Stimulated activated CD8-positive, alpha-beta memory T cell treated with anti-CD3 and anti-CD28 coated beads, Interleukin-12 subunit alpha, Interleukin-12 subunit beta, amount 100 ng/mL, for 24 hours (primary cell): ENCODE data around the gene GNPDA2.

Experiments
- DNase-seq: peaks from one replicate; pipeline ENCODE4 v3.0.0-alpha.2; 2020; ENCODE audit errors: extremely low read depth

Gene GNPDA2

GRCh38 chr4:44678094-44679041, 48.0 kb downstream of the GNPDA2 start, which contains the start of gene GUF1:
TSS of gene GUF1 (plus strand) at chr4:44678420. CDS start at chr4:44678623, 203 bp downstream.
- peak; percentile 74 for DNase-seq

GRCh38 chr4:44675366-44675765, 51.0 kb downstream of the GNPDA2 start:
- DNase-seq: no peak

GRCh38 chr4:44674471-44674870, 51.9 kb downstream of the GNPDA2 start:
- no peak for DNase-seq

- no peak for DNase-seq
These were observed 54.7 kb downstream of the GNPDA2 start for GRCh38 chr4:44671636-44672035.

DNA sequence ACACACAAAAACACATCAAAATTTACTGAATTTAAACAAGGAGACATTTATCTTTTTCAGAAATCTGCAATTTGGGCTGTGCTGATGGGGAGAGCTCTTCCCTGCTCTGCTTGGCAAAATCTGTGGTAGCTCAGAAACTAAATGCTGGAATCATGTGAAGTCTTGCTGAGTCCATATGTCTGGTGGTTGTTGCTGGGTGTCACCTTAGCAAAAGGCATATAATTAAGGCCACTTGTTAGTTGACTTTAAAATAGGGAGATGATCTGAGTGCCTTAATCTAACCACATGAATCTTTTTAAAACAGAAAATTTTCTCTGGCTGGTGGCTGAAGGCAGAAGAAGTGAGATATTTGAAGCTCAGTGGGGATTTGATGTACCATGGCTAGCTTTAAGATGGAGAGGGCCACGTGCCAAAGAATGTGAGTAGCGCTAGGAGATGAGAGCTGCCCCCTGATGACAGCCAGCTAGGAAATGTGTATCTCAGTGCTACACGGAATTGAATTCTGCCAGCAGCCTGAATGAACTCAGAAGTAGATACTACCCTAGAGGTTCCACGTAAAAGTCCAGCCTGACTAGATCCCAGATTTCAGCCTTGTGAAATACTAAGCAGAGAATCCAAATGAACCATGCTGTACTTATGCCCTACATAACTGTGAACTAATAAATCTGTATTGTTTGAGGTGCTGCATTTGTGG, 55.7 kb downstream of the GNPDA2 start:
- DNase-seq: no peak

GRCh38 chr4:44668526-44668925, 57.8 kb downstream of the GNPDA2 start:
- DNase-seq: no peak

DNA sequence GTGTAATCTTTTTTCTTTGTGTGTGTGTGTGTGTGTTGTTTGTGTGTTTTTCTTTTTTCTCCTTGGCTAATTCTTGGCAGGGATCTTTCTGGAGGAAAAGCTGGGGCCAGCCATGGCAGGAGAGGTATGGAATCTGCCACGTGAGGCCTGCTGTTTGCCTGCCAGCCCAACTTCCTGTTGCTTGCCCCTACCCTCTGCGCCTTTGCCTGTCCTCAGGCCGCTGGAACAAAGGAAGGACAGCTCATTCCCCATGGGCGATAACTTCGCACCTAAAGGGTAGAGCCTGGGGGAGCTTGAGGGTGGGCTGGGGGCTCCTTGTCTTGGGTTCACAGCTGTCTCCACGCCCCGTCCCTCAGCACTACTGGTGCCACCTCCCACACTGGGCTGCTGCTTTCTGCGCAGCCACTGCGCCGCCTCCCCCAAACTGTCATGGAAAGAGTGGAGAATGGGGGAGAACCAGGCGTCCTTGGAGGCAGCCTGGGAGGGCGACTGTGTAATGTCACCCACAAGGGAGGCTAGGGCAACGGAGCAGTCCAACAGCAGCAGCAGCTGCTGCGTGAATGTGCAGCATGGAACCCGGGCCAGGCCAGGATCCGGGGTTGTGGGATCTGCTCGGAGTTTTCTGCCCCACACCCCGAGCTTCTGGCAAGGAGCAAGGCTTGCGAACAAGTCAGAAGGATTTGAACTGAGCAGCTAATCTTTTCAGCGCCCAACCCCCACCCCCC, 62.7 kb downstream of the GNPDA2 start:
- DNase-seq: no peak

DNA sequence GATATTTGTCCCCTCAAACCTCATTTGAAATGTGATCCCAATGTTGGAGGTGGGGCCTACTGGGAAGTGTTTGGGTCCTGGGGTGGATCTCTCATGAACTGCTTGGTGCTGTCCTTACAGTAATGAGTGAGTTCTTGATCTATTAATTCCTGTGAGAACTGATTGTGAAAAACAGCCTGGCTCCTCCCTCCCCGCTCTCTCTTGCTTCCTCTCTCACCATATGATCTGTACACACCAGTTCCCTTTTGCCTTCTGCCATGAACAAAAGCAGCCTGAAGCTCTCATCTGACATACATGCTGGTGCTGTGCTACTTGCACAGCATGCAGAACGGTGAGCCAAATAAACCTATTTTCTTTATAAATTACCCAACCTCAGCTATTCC, 63.7 kb downstream of the GNPDA2 start:
- no peak for DNase-seq

- no peak for DNase-seq
These were observed 64.3 kb downstream of the GNPDA2 start for GRCh38 chr4:44661940-44662622.

GRCh38 chr4:44660396-44660795, 66.0 kb downstream of the GNPDA2 start:
- DNase-seq: no peak

GRCh38 chr4:44652002-44652401, 74.4 kb downstream of the GNPDA2 start:
- no peak for DNase-seq
